Medulla oblongata (tissue), 1 donor: ENCODE data around the gene SREBF1.

Experiments
- DNase-seq: peaks from one replicate; pipeline ENCODE4 v3.0.0-alpha.2; 2015; ENCODE audit errors: extremely low spot score

The SREBF1 gene

GRCh38 chr17:17841601-17842025 lies 4.8 kb upstream of the SREBF1 start:
- DNase-seq, result peak; percentile 58

DNA sequence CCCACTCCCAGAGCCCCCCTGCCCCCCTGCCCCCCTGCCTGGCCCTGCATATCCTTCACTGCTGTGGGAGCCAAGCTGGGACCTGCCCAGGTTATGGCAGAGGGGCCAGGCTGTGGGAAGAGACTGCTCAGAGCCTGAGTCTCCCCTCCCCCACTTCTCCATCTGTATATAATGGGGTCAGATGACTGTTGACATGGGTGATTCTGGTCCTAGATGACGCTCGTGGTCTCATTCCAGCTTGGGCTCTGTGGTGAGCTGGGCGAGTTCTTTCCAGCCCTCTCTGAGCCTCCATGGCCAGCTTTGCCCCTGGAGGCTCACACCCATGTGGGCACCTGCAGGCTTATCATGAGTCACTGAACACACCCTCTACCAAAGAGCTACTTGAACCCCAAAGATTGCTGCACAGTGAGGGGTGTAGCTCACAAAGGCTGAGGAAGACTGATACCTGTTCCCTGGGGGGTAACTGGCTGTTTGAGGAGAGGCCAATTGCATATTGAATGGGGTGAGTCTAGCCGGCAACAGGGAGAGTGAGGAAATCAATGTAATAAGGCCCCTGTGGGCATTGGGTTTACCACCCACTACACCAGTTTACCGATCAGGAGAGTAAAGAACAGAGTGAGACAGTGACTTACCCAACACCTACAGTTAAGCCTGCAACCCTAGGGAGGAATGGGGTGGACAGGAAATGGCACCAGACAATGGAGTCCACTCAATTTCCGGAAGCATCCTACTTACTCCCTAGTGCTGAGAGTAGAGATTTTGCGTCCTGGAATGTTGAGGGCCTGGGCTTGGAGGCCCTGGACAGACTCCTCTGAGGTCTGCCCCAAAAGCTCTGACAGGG lies 4.2 kb upstream of the SREBF1 start:
- peak; percentile 90 for DNase-seq

- DNase-seq, result peak; percentile 96
Observed at GRCh38 chr17:17839791-17840707, 3.3 kb upstream of the SREBF1 start.

DNA sequence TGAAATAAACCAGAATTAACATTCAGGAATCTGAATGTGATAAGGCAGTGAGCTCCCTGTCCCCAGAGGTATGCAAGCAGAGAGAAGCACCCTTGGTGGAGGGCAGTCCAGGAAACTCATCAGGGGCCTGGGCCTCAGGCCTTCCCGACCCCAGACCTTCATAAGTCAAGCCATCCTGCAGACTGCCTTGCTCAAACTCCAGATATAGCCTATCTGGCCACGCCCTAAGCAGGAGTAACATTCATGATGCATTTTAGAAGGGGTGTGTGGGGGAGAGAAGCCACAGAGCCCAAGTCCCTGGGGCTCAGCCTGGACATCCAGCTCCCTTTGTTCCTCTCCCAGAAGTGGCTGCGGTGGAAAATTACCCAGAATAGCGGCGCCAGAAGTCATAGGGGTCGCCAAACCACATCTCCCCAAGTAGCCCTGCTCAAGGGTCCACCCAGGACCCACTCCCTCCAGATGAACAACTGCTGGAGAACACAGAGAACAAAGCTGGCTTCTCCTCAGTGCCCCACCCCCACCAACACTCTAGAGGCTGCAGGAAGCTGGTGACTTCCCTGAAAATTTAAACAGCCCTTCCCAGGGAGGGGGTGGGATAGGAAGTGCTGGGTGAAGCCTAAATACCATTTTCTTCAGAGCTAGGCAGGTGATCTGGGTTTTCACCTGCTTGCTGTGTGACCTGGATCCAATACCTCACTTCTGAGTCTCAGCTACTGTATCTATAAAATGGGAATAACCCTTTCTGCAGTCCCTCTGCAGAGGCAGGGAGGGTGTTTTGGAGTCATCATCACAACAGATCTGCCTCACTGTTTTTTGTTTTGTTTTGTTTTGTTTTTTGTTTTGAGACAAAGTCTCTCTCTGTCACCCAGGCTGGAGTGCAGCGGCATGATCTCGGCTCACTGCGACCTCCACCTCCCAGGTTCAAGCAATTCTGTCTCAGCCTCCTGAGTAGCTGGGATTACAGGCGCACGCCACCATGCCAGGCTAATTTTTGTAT lies 1.5 kb upstream of the SREBF1 start:
- peak; percentile 91 for DNase-seq

DNA sequence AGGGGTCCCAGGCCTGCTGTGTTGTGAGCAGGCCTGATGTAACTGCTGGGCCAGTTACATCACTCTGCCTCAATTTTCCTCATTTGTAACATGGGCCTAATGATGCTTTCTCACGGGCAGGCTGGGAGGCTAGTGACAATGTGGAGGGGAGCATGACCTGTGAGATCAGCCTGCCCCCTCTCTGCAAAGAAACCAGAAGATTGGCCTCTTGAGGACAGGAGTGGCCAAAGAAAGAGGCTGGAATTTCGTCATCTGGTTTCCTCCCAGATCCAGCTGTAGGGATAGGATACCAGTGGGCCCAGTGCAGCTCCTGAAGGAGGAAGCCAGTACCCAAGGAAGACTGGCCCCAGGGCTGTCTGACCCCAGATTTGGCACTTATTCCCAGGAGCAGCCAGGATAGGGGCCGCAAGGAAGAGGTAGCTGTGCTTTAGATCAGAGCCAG lies 615 bp upstream of the SREBF1 start:
- peak; percentile 56 for DNase-seq

DNA sequence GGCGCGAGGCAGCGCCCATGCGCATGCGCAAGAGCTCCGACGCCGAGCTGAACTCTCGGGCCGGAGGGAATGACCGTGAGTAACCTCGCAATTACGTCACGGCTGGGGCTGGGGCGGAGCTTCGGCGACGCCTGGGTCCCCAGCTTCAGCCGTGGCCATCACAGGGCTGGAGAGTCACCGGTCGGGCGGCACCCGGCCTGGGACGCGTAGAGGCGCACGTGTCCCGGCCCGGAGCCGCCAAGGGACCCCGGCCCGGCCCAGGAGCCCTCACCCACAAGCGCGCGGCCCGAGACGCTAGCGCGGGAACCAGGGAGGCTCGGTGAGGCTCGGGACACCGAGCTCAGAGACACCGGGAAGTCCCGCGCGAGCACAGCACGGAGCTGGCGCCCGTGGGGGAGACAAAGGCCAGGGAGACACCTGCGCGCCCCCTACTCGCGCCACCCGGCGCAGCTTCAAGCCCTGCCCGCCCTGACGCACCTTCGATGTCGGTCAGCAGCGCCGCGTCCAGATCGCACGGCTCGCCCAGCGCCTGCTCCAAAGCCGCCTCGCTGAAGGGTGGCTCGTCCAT lies 452 bp downstream of the SREBF1 start:
- peak; percentile 99 for DNase-seq

DNA sequence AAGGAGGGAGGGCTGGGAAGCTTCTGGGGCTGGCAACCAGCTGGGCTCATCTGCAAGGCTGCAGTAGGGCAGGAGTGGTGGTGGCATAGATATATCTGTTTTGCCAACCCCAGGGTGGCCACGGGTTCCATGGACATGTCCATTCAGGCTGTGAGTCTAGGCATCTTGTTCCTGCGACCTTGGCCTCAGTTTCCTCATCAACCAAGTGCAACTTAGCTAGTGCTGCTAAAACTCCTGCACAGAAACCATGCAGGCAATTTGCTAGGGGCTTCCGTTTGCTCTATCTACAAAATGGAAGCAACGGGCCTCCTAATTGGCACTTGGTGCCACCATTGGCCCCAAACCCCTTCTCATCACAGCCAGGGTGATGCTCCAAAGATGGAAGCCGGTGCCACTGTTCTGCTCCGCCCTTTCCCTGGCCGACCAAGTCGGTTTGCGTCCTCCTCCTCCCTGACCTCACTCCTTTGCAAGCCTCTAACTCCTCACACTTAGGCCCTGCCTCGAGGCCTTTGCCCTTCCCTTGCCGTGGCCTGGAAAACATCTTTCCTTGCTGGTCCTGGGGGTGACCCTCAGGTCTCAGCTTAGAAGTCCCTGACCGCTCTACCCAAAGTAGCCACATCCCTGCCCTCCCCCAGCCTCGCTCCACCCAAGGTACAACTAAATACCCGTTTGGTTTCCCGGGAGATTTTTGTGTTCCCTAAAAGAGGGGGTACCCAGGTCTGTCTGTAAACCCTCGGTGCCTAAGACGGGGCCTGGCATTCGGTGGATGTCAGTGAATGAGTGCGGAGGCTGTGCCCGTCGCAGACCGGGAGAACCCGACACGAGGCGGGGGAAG lies 1.2 kb downstream of the SREBF1 start:
- DNase-seq, result no peak

- no peak for DNase-seq
Observed at GRCh38 chr17:17834974-17835373, 1.8 kb downstream of the SREBF1 start.

DNA sequence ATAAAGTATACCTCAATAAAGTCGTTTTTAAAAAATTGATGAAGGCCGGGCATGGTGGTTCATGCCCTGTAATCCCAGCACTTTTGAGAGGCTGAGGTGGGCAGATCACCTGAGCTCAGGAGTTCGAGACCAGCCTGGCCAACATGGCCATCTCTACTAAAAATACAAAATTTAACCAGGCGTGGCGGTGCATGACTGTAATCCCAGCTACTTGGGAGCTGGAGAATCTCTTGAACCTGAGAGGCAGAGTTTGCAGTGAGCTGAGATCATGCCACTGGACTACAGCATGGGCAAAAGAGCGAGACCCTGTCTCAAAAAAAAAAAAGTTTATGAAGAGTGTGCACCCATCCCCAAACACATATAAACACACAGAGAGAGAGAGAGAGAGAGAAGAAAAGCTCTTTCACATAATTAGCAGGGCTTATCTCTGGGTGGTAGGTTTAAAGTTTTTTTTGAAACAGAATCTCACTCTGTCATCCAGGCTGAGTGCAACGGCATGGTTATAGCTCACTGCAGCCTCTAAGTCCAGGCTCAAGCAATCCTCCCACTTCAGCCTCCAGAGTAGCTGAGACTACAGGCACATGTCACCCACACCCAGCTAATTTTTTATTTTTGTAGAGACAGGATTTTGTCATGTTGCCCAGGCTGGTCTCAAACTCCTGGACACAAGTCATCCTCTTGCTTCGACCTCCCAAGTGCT lies 3.0 kb downstream of the SREBF1 start:
- no peak for DNase-seq

DNA sequence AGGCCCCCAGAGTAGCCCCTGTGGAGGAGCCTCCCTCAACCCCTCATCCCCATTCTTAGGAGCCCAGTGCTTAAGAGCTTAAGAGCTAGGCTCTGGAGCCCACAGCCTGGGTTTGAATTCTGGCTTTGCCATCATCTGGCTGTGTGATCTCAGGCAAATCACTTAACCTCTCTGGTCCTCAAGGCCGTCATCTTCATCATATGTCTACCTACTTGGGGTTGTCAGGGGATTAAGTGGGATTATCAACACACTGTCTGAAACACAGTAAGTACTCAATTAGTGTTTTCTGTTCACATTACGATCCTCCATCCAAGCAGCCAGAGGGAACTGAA lies 4.8 kb downstream of the SREBF1 start:
- DNase-seq, result no peak

DNA sequence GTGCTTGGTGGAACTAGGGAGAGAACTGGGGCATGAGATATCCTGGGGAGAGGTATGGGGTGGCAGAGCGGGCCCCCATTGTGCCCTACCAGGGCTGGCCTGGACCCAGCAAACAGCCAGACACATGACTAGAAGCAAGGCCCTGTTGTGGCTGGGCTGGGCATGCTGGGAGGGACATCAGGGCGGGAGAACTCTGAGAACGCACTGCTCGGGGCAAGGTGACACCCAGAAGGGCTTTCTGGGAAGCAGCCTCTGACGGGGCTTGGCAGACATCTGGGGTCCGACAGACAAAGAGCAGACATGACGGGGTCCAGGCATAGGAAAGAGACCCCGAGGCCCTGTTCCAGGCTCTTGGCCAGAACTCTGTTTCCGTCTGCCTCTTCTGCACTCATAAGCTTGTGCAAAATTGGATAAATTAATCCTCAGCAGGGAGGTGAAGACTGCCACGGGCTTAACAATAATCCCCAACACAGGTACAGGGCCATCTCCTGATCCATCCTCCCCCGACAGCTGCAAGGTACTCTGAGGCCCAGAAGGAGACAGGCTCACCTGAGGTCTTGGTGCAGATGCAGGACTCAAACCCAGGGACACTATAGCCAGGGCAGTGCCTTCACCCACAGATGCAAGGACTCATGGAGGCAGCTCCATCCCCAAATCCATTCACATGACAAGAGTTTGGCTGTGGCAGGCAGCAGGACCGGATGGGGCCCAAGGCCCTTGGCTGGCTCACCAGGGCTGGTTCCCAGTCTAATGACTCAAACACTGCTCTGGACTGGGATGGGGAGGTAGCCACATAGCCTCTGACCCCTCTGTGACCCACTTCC lies 5.4 kb downstream of the SREBF1 start:
- peak; percentile 63 for DNase-seq

DNA sequence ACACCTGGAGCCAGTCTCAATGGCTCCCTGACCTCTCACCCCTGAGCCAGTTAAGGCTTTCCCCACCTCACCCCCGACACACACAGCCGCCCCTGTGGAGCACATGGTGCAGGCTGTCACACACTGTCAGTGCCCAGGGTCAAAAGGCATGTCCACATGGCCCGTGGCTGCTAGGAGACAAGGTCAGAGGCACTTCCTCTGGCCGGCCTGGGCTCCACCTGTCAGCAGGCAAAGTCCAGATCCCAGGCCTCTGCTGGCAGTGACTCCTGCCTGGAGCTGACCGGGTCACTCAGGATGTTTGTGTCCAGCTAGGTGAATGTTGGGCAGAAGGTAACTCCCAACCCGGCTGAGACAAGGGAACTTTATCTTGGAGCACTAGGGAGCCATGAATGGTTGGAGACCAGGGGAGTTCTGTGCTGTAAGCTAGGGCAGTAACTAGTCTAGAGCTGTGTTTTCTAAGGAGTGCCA lies 6.0 kb downstream of the SREBF1 start:
- no peak for DNase-seq

DNA sequence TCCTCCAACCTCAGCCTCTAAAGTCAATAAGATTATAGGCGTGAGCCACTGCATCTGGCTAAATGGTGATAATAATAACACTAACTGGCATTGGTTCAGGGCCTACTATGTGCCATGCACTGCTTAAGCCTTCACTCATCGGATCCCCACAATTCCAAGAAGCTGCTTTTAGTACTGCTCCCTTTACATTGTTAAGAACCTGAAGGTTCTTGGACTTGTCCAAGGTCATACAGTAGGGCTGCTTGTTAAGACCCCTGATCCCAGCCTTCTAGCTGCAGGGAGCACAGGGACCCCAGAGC lies 6.6 kb downstream of the SREBF1 start:
- no peak for DNase-seq

DNA sequence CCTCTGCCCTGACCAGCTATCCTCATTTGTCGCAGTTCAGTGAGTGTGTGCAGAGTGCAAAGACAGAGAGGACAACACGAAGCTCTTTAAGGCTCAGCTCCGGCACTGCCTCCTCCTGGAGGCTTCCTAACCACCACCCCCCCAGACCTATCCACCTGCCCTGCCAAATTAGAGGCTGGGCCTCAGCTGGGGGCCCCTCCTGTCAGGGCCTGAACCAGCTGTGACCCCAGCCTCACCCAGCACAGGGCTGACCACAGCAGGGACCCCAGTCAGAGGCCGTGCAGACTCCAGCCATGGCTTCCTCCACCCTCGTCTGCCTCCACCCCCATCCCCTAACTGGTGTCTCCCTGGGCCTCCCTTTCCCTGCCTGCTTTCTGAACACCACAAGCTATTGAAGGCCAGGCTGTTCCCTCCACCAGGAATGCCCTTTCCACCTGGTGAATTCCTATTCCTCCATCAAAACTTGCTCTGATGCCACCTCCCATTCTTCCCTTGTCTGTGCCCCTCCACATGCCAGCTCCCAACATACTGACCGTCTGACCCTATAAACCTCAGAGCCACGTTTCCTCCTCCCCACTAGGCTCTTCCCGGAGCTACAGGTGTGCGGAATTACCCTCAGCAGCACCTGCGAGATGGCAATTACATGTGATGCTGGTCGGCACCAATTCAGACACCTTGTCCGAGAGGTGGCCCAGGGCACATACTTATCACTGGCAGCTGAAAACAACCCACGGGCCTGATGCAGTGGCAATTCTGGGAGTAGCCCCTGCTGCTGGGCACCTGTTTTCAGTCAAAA lies 8.8 kb downstream of the SREBF1 start:
- no peak for DNase-seq

GRCh38 chr17:17826942-17827785 lies 9.6 kb downstream of the SREBF1 start:
- no peak for DNase-seq

- no peak for DNase-seq
Observed at GRCh38 chr17:17826342-17826713, 10.5 kb downstream of the SREBF1 start.
